IgD-negative memory B cell (primary cell): ENCODE results near the gene MRPL51. TPM values are rescaled to one million over a fixed set of nuclear protein-coding genes. Genes with fewer than 3 reads are reported as not detected.
"Not testable (repeated sequence)": the region's sequence is repeated elsewhere in the genome, so short reads cannot be mapped to it uniquely, and the experiment has no call there.

Experiments used
- H3K27ac Mint-ChIP-seq, 3 donors: one replicate each; pipeline ENCODE4 v1.8.0; 2020 to 2022; ENCODE audit warnings: mild to moderate bottlenecking in 3 of 3, mixed read lengths in 3 of 3, moderate library complexity in 1 of 3
- H3K27me3 Mint-ChIP-seq: one replicate; pipeline ENCODE4 v1.8.0; 2021; ENCODE audit warnings: mixed read lengths
- H3K36me3 Mint-ChIP-seq: one replicate; pipeline ENCODE4 v1.8.0; 2020; ENCODE audit warnings: mild to moderate bottlenecking, mixed read lengths
- H3K4me1 Mint-ChIP-seq, 3 donors: one replicate each; pipeline ENCODE4 v1.8.0; 2020 to 2022; ENCODE audit warnings: mixed read lengths in 3 of 3, mild to moderate bottlenecking in 1 of 3
- H3K4me3 Mint-ChIP-seq, 4 donors: one replicate each; pipeline ENCODE4 v1.8.0; 2020 to 2022; ENCODE audit warnings: mild to moderate bottlenecking in 4 of 4, mixed read lengths in 4 of 4, moderate library complexity in 3 of 4
- H3K9me3 Mint-ChIP-seq, 3 donors: one replicate each; pipeline ENCODE4 v1.8.0; 2020 to 2021; ENCODE audit warnings: mixed read lengths in 3 of 3, mild to moderate bottlenecking in 1 of 3
- polyA plus RNA-seq: library from polyadenylated mRNA; unstranded; fragments of 300-500 nt; fragmentation: Illumina TruSeq; gene quantifications from one replicate; pipeline ENCODE4 v1.2.3, GENCODE V29; 2021

Gene MRPL51
- polyA plus RNA-seq: 165 TPM

GRCh38 chr12:6492838-6493496, at the start of gene MRPL51:
MRPL51 (minus strand) TSS chr12:6493262; CDS start chr12:6493136, 126 bp downstream.
- no peaks in the 10 kb centered on the region for H3K27me3 Mint-ChIP-seq
- peaks cover 16 to 21% (median 19%) of the 10 kb centered on the region in 3 donors for H3K4me1 Mint-ChIP-seq
- H3K36me3 Mint-ChIP-seq: no peaks in the 10 kb centered on the region
- H3K9me3 Mint-ChIP-seq: no peaks in the 10 kb centered on the region
- H3K4me3 Mint-ChIP-seq: peak within 1 kb of the TSS; percentile 88 to 99 (median 97)
- peak within 1 kb of the TSS; percentile 83 to 99 (median 97) for H3K27ac Mint-ChIP-seq

- H3K4me3 Mint-ChIP-seq: peak overlapping the region in 1 of 4 donors; percentile 67
- no peaks in the 10 kb centered on the region for H3K9me3 Mint-ChIP-seq
- H3K36me3 Mint-ChIP-seq: peaks cover 2% of the 10 kb centered on the region
- no peaks in the 10 kb centered on the region for H3K27me3 Mint-ChIP-seq
- H3K27ac Mint-ChIP-seq: no peak overlapping the region
- H3K4me1 Mint-ChIP-seq: peaks cover 18 to 25% (median 20%) of the 10 kb centered on the region in 3 donors
These were observed 49.3 kb upstream of the MRPL51 start for GRCh38 chr12:6542209-6543009.

- Mint-ChIP-seq H3K4me3 (peak overlapping the region in 1 of 4 donors; percentile 67), H3K27ac (no peak overlapping the region)
These were observed 48.5 kb upstream of the MRPL51 start for GRCh38 chr12:6541371-6542165.

GRCh38 chr12:6540181-6540877, 47.3 kb upstream of the MRPL51 start:
- Mint-ChIP-seq H3K27me3 (no peaks in the 10 kb centered on the region), H3K9me3 (no peaks in the 10 kb centered on the region), H3K4me3 (peak overlapping the region; percentile 69 to 94 (median 84)), H3K4me1 (peaks cover 24 to 40% (median 30%) of the 10 kb centered on the region in 3 donors), H3K27ac (peak overlapping the region in 2 of 3 donors; percentile 83 to 97), H3K36me3 (peaks cover 2% of the 10 kb centered on the region)

More at GRCh38 chr12:6541371-6542165, 48.5 kb upstream of the MRPL51 start:
- Mint-ChIP-seq H3K36me3 (peaks cover 2% of the 10 kb centered on the region), H3K27me3 (no peaks in the 10 kb centered on the region), H3K9me3 (no peaks in the 10 kb centered on the region), H3K4me1 (peaks cover 18 to 30% (median 21%) of the 10 kb centered on the region in 3 donors)

GRCh38 chr12:6539707-6540134, 46.7 kb upstream of the MRPL51 start:
- Mint-ChIP-seq H3K9me3 (no peaks in the 10 kb centered on the region), H3K27me3 (no peaks in the 10 kb centered on the region), H3K36me3 (peaks cover 2% of the 10 kb centered on the region), H3K4me1 (peaks cover 24 to 40% (median 30%) of the 10 kb centered on the region in 3 donors), H3K27ac (peak overlapping the region; percentile 64 to 98 (median 97)), H3K4me3 (peak overlapping the region in 3 of 4 donors; percentile 34 to 94 (median 69))

GRCh38 chr12:6539314-6539682, 46.2 kb upstream of the MRPL51 start:
- no peaks in the 10 kb centered on the region for H3K27me3 Mint-ChIP-seq
- peak overlapping the region; percentile 64 to 98 (median 97) for H3K27ac Mint-ChIP-seq
- peak overlapping the region in 3 of 4 donors; percentile 30 to 94 (median 34) for H3K4me3 Mint-ChIP-seq
- peaks cover 24 to 40% (median 31%) of the 10 kb centered on the region in 3 donors for H3K4me1 Mint-ChIP-seq
- no peaks in the 10 kb centered on the region for H3K9me3 Mint-ChIP-seq
- H3K36me3 Mint-ChIP-seq: no peaks in the 10 kb centered on the region

GRCh38 chr12:6538420-6539313, 45.6 kb upstream of the MRPL51 start:
- H3K9me3 Mint-ChIP-seq: no peaks in the 10 kb centered on the region
- H3K4me3 Mint-ChIP-seq: peak overlapping the region in 2 of 4 donors; percentile 30 to 94
- H3K27me3 Mint-ChIP-seq: no peaks in the 10 kb centered on the region
- no peaks in the 10 kb centered on the region for H3K36me3 Mint-ChIP-seq
- peaks cover 26 to 40% (median 36%) of the 10 kb centered on the region in 3 donors for H3K4me1 Mint-ChIP-seq
- H3K27ac Mint-ChIP-seq: peak overlapping the region; percentile 64 to 98 (median 97)

- Mint-ChIP-seq H3K4me3 (peak overlapping the region in 3 of 4 donors; percentile 39 to 94 (median 56)), H3K4me1 (peaks cover 26 to 42% (median 36%) of the 10 kb centered on the region in 3 donors), H3K27ac (peak overlapping the region; percentile 89 to 98 (median 97))
- not testable (repeated sequence) for H3K9me3 Mint-ChIP-seq, H3K36me3 Mint-ChIP-seq, H3K27me3 Mint-ChIP-seq
These were observed 44.7 kb upstream of the MRPL51 start for GRCh38 chr12:6537580-6538419.

- H3K36me3 Mint-ChIP-seq: no peaks in the 10 kb centered on the region
- no peaks in the 10 kb centered on the region for H3K27me3 Mint-ChIP-seq
- H3K9me3 Mint-ChIP-seq: no peaks in the 10 kb centered on the region
- peak overlapping the region in 3 of 4 donors; percentile 51 to 94 (median 63) for H3K4me3 Mint-ChIP-seq
- H3K27ac Mint-ChIP-seq: peak overlapping the region; percentile 92 to 98 (median 97)
- peaks cover 26 to 49% (median 42%) of the 10 kb centered on the region in 3 donors for H3K4me1 Mint-ChIP-seq
These were observed 44.0 kb upstream of the MRPL51 start for GRCh38 chr12:6536894-6537579.

- H3K9me3 Mint-ChIP-seq: no peaks in the 10 kb centered on the region
- H3K27me3 Mint-ChIP-seq: no peaks in the 10 kb centered on the region
- H3K36me3 Mint-ChIP-seq: no peaks in the 10 kb centered on the region
- peak overlapping the region; percentile 94 to 98 (median 97) for H3K27ac Mint-ChIP-seq
- H3K4me1 Mint-ChIP-seq: peaks cover 28 to 49% (median 42%) of the 10 kb centered on the region in 3 donors
- peak overlapping the region; percentile 91 to 99 (median 96) for H3K4me3 Mint-ChIP-seq
These were observed 43.1 kb upstream of the MRPL51 start for GRCh38 chr12:6535960-6536847.

GRCh38 chr12:6535697-6535946, 42.6 kb upstream of the MRPL51 start:
- peaks cover 28 to 47% (median 42%) of the 10 kb centered on the region in 3 donors for H3K4me1 Mint-ChIP-seq
- H3K27ac Mint-ChIP-seq: peak overlapping the region; percentile 94 to 98 (median 97)
- H3K27me3 Mint-ChIP-seq: no peaks in the 10 kb centered on the region
- no peaks in the 10 kb centered on the region for H3K9me3 Mint-ChIP-seq
- no peaks in the 10 kb centered on the region for H3K36me3 Mint-ChIP-seq
- peak overlapping the region; percentile 91 to 99 (median 96) for H3K4me3 Mint-ChIP-seq
